ENCODE measurements around the gene CBX8. TPM values are rescaled to one million over a fixed set of nuclear protein-coding genes. Genes with fewer than 3 reads are reported as not detected.

Gene CBX8
- polyA plus RNA-seq, 2 of the 4 experiments (the other 2 are of a cell fraction), result 1.5 to 13.1 TPM

DNA sequence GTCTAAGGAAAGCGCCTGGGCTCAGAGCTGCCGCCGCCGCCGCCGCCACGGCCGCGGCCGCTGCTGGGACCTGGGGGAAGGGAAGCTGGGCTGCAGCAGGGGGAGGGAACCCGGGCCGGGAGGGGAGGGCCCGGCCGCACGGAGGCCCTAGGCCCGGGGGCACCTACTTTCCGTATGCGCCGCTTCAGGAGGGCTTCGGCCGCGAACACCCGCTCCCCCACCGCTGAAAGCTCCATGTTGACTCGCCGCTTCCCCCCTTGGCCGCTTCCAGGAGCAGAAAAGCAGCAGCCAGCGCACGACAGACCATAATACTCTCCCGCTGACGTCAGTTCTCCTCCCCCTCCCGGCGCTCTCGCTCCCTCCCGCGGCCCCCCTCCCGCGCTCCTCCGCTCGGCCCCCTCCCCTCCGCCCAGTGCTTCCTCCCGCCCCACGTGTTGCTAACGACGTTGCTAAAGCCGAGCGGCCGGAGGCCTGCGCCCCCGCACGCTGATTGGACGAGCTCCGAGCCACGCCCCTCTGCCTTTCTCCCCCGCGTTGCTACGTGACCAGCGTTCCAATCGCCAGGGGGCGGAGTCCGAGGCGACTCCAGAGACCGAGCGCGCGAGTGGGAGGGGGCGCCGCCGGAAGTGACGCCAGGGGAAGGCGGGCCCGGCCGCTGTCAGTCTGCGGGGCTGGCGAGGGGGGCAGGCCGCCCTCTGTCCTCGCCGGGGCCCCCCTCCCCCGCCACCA, at the start of gene CBX8 (continued):
- TF ChIP-seq MYC (IDR thresholded peaks at IDR 0.05; ENCODE audit: borderline replicate concordance, low read length), result peak; percentile 65; the same call in 1 of the 2 replicates
- TF ChIP-seq CHD2 (IDR thresholded peaks at IDR 0.05; ENCODE audit: low read length, partially characterized antibody), result peak; percentile 40
- no peak for TF ChIP-seq ZSCAN20 (CRISPR knock-in tag; IDR thresholded peaks at IDR 0.05)
- no peak for TF ChIP-seq CBX8 (IDR thresholded peaks at IDR 0.05)
- no peak for TF ChIP-seq HEYL (CRISPR knock-in tag; IDR thresholded peaks at IDR 0.05)
- no peak for TF ChIP-seq NR3C1 (IDR thresholded peaks at IDR 0.05)
- peak; percentile 88; the same call in 2 of the 3 replicates for TF ChIP-seq BCL3 (IDR thresholded peaks at IDR 0.05)
- TF ChIP-seq JUN (IDR thresholded peaks at IDR 0.05), result peak; percentile 72 to 92; a peak in 4 of 5 replicates
- 0 out of 2 replicates have a peak, but pooled peaks have one; percentile 39 for TF ChIP-seq GATA3 (IDR thresholded peaks at IDR 0.05; ENCODE audit: borderline replicate concordance)
- no peak for TF ChIP-seq HOXB13 (CRISPR knock-in tag; IDR thresholded peaks at IDR 0.05; ENCODE audit: low read depth)
- TF ChIP-seq PBX3 (IDR thresholded peaks at IDR 0.05), result peak; percentile 91
- no peak for TF ChIP-seq RARB (CRISPR knock-in tag; IDR thresholded peaks at IDR 0.05)
- no peak for TF ChIP-seq ZFP36 (IDR thresholded peaks at IDR 0.05; ENCODE audit: borderline replicate concordance, partially characterized antibody)
- no peak for TF ChIP-seq ZC3H11A (IDR thresholded peaks at IDR 0.05)
- no peak for TF ChIP-seq CHD4 (IDR thresholded peaks at IDR 0.05; ENCODE audit: borderline replicate concordance)
- no peak for TF ChIP-seq SMC3 (IDR thresholded peaks at IDR 0.05)
- TF ChIP-seq, protein P1, sequence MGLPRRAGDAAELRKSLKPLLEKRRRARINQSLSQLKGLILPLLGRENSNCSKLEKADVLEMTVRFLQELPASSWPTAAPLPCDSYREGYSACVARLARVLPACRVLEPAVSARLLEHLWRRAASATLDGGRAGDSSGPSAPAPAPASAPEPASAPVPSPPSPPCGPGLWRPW (IDR thresholded peaks at IDR 0.05), result no peak

DNA sequence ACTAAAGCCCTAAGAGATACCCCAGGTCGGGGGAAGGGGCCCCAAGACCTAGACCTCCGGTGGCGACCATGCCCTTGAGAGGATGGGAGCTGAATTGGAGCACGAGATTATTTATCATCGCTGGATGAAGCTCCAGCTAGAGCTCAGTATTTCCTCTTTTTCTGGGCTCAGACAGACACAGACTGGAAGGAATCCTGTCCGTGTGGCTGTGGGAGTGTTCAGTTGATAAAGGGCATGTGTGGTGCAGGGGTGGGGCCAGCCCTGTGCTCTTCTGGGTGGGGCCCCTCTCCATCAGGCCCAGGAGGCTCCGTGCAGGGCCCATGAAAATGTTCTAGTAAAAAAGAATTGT, 48.7 kb upstream of the CBX8 start:
- ChIA-PET CTCF (interaction anchor here (0.6 to 15.4 kb wide), 28 partner anchors 9 to 160 kb away, joined by 3 to 238 read pairs (median 4); no protein-coding TSS in a partner anchor), POLR2A (interaction anchor here (1.4 kb wide), 2 partner anchors 49 to 71 kb away, joined by 5 to 7 read pairs; partner anchors contain the start of gene CBX8)
- FAIRE-seq, result no peak
- peak overlapping the region; percentile 94 to 98 for H3K27ac ChIP-seq
- TF ChIP-seq, protein P2, sequence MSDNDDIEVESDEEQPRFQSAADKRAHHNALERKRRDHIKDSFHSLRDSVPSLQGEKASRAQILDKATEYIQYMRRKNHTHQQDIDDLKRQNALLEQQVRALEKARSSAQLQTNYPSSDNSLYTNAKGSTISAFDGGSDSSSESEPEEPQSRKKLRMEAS (IDR thresholded peaks at IDR 0.05), result peak; percentile 50; the same call in 1 of the 2 replicates
- TF ChIP-seq FOSL2 (IDR thresholded peaks at IDR 0.05) (no peak), FOSL2 (CRISPR knock-in tag; IDR thresholded peaks at IDR 0.05) (no peak), POLR2A (IDR thresholded peaks at IDR 0.05; ENCODE audit: low read length) (0 out of 2 replicates have a peak, but pooled peaks have one; percentile 28)
- ATAC-seq, result peak; percentile 16 to 60; a peak in 3 of 6 replicates
- 13% methylated on average over 7 of the region's 7 CpGs for WGBS (ENCODE audit: missing lambda C conversion rate)
- peak overlapping the region; percentile 53; the same call in 2 of the 3 replicates for H3K4me3 ChIP-seq
- H3K9me3 ChIP-seq, result no peaks in the 10 kb centered on the region
- DNase-seq (ENCODE audit: low read depth in 1 of 2, low spot score in 1 of 2), result peak; percentile 55 to 65
- peaks cover 46% of the 10 kb centered on the region for H3K4me1 ChIP-seq
- peak overlapping the region; percentile 97 for H3K4me2 ChIP-seq

GRCh38 chr17:79844869-79845600, 48.2 kb upstream of the CBX8 start:
- ATAC-seq (peak; percentile 66 to 83), DNase-seq (ENCODE audit: low read depth in 1 of 2, low spot score in 1 of 2) (peak; percentile 58 to 92), FAIRE-seq (no peak)
- POLR2A ChIA-PET, result interaction anchor here (0.6 to 1.9 kb wide), 11 partner anchors 13 to 184 kb away, joined by 3 to 11 read pairs (median 4); partner anchors contain the start of gene CBX8
- Histone ChIP-seq H3K4me3 (peak overlapping the region; percentile 53), H3K4me1 (peaks cover 46% of the 10 kb centered on the region), H3K27ac (peak overlapping the region; percentile 94 to 98), H3K9me3 (no peaks in the 10 kb centered on the region), H3K4me2 (peak overlapping the region; percentile 97)
- CTCF ChIA-PET, result interaction anchor here (0.6 to 15.4 kb wide), 44 partner anchors 9 to 173 kb away, joined by 3 to 238 read pairs (median 4); partner anchors contain the start of gene CBX8
- WGBS (ENCODE audit: missing lambda C conversion rate), result 14% methylated on average over 14 of the region's 38 CpGs
- TF ChIP-seq ESRRA (IDR thresholded peaks at IDR 0.05; ENCODE audit: borderline replicate concordance, low read length) (no peak), NPAS2 (CRISPR knock-in tag; IDR thresholded peaks at IDR 0.05; ENCODE audit: borderline replicate concordance) (no peak), HDAC2 (IDR thresholded peaks at IDR 0.05) (no peak), KDM1A (IDR thresholded peaks at IDR 0.05; ENCODE audit: low read depth) (no peak), SMC3 (IDR thresholded peaks at IDR 0.05) (peak; percentile 66), JUN (IDR thresholded peaks at IDR 0.05) (peak in 1 of 2 experiments; percentile 18; a peak in 2 of 5 replicates), RAD21 (conservative IDR thresholded peaks at IDR 0.05 in 1 of 2, IDR thresholded peaks at IDR 0.05 in 1 of 2) (peak; percentile 49 to 68)
- TF ChIP-seq, protein P2 (IDR thresholded peaks at IDR 0.05), result peak; percentile 72
- TF ChIP-seq, protein P3, sequence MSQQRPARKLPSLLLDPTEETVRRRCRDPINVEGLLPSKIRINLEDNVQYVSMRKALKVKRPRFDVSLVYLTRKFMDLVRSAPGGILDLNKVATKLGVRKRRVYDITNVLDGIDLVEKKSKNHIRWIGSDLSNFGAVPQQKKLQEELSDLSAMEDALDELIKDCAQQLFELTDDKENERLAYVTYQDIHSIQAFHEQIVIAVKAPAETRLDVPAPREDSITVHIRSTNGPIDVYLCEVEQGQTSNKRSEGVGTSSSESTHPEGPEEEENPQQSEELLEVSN (IDR thresholded peaks at IDR 0.05; ENCODE audit: borderline replicate concordance, low read depth), result peak; percentile 70; the same call in 1 of the 2 replicates
